Naive thymus-derived CD4-positive, alpha-beta T cell (primary cell): Measurements from ENCODE around the gene MCM5. TPM values are rescaled to one million over a fixed set of nuclear protein-coding genes. Genes with fewer than 3 reads are reported as not detected.

Source experiments
- ATAC-seq: fragments of 150-1000 bp; cut with Tn5 transposase; 2 replicates; pipeline ENCODE4 v1.10.0; 2021; ENCODE audit warnings: mild to moderate bottlenecking, moderate library complexity
- CTCF ChIA-PET: fragments of 350-600 bp; sonication (Branson Sonifier 250); formaldehyde crosslinking; loops from one replicate; lab custom pipeline; 2021; ENCODE audit warnings: antibody characterized with exemption; lab: Charles Lee
- POLR2A ChIA-PET: fragments of 350-600 bp; sonication (Branson Sonifier 250); formaldehyde crosslinking; loops from one replicate; lab custom pipeline; 2021; ENCODE audit warnings: antibody characterized with exemption, inconsistent platforms; lab: Charles Lee
- DNase-seq, 9 donors: peaks; one replicate each; pipeline versions ENCODE4 v3.0.0 to v3.0.0-alpha.2; 2020 to 2022; ENCODE audit warnings: mixed read lengths in 1 of 9
- H3K27ac ChIP-seq: one replicate; pipeline ENCODE4 v1.7.0; 2013; ENCODE audit warnings: mild to moderate bottlenecking, low read depth, low read length, moderate library complexity
- H3K27me3 ChIP-seq, 2 donors: one replicate each; pipeline ENCODE4 v1.7.0; 2013; ENCODE audit warnings: low read length in 2 of 2, mild to moderate bottlenecking in 2 of 2, moderate library complexity in 2 of 2; ENCODE audit not compliant: control insufficient read depth in 2 of 2, insufficient read depth in 2 of 2
- H3K36me3 ChIP-seq, 3 experiments: 1 replicate in 2 of 3; 2 replicates in 1 of 3; pipeline ENCODE4 v1.7.0; 2013; ENCODE audit warnings: low read length in 3 of 3, mild to moderate bottlenecking in 3 of 3, moderate library complexity in 1 of 3; ENCODE audit not compliant: insufficient read depth in 3 of 3, control insufficient read depth in 2 of 3
- H3K4me1 ChIP-seq, 2 donors: one replicate each; pipeline ENCODE4 v1.7.0; 2013; ENCODE audit warnings: low read length in 2 of 2, mild to moderate bottlenecking in 2 of 2, moderate library complexity in 1 of 2; ENCODE audit not compliant: control insufficient read depth in 2 of 2, insufficient read depth in 2 of 2
- H3K4me3 ChIP-seq: 2 replicates; pipeline ENCODE4 v1.7.0; 2013; ENCODE audit warnings: mild to moderate bottlenecking, low read length
- H3K9me3 ChIP-seq, 3 experiments: 1 replicate in 2 of 3; 2 replicates in 1 of 3; pipeline ENCODE4 v1.7.0; 2013; ENCODE audit warnings: low read length in 3 of 3; ENCODE audit not compliant: control insufficient read depth in 2 of 3
- H3K27ac Mint-ChIP-seq, 9 donors: one replicate each; pipeline ENCODE4 v1.8.0; 2020 to 2022; ENCODE audit warnings: mixed read lengths in 9 of 9, mild to moderate bottlenecking in 8 of 9, moderate library complexity in 5 of 9, inconsistent platforms in 2 of 9
- H3K27me3 Mint-ChIP-seq, 5 donors: one replicate each; pipeline ENCODE4 v1.8.0; 2021 to 2022; ENCODE audit warnings: mixed read lengths in 5 of 5, mild to moderate bottlenecking in 1 of 5
- H3K36me3 Mint-ChIP-seq, 5 donors: one replicate each; pipeline ENCODE4 v1.8.0; 2020 to 2022; ENCODE audit warnings: mixed read lengths in 5 of 5, mild to moderate bottlenecking in 3 of 5, inconsistent platforms in 1 of 5
- H3K4me1 Mint-ChIP-seq, 7 donors: one replicate each; pipeline ENCODE4 v1.8.0; 2020 to 2022; ENCODE audit warnings: mixed read lengths in 7 of 7, mild to moderate bottlenecking in 3 of 7, inconsistent platforms in 1 of 7
- H3K4me3 Mint-ChIP-seq, 10 donors: one replicate each; pipeline ENCODE4 v1.8.0; 2020 to 2022; ENCODE audit warnings: mild to moderate bottlenecking in 10 of 10, mixed read lengths in 10 of 10, moderate library complexity in 6 of 10, inconsistent platforms in 2 of 10
- H3K9me3 Mint-ChIP-seq, 11 donors: one replicate each; pipeline ENCODE4 v1.8.0; 2020 to 2022; ENCODE audit warnings: mixed read lengths in 11 of 11, mild to moderate bottlenecking in 4 of 11, inconsistent platforms in 1 of 11, moderate library complexity in 1 of 11
- intact Hi-C, 2 donors: fragments of 100-400 bp; cut with micrococcal nuclease; formaldehyde crosslinking; loops; one replicate each; pipeline ENCODE4 v1.15.1; 2023
- polyA plus RNA-seq, 2 donors: library from polyadenylated mRNA; unstranded; fragments of 300-500 nt; fragmentation: Illumina TruSeq; gene quantifications; one replicate each; pipeline ENCODE4 v1.2.3, GENCODE V29; 2021
- total RNA-seq, 6 experiments: library from RNA in 5 of 6; stranded (reverse) in 5 of 6; gene quantifications; 1 replicate in 5 of 6; 2 replicates in 1 of 6; pipeline ENCODE4 v1.2.3 and lab custom pipeline; 2021 to 2026

The MCM5 gene
- total and polyA plus RNA-seq, 7 experiments from 2014 or later, result 19.7 to 208 (median 37.3) TPM

DNA sequence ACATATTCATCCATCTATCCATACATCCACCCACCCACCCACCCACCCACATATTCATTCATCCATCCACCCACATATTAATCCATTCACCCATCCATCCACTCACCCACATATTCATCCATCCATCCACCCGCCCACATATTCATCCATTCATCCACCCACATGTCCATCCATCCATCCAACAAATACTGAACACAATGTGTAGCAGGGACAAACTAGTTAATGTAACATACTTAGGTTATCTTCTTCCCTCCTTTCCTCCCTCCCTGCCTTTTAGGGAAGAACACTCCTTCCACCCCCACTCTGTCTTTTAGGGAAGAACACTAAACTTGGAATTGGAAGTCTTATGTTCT, 39.4 kb downstream of the MCM5 start:
- ATAC-seq (no peak), DNase-seq (no peak)
- no peaks in the 10 kb centered on the region for H3K36me3 ChIP-seq
- no peak overlapping the region for H3K27ac ChIP-seq
- Mint-ChIP-seq H3K36me3 (peaks cover 0 to 22% (median 17%) of the 10 kb centered on the region in 5 donors), H3K4me1 (peaks cover 0 to 7% (median 0%) of the 10 kb centered on the region in 7 donors), H3K27me3 (no peaks in the 10 kb centered on the region), H3K9me3 (peaks cover 0 to 10% (median 0%) of the 10 kb centered on the region in 11 donors), H3K27ac (no peak overlapping the region), H3K4me3 (no peak overlapping the region)
- POLR2A ChIA-PET, result no interaction called here
- CTCF ChIA-PET, result no interaction called here
- H3K9me3 ChIP-seq, result no peaks in the 10 kb centered on the region
- H3K27me3 ChIP-seq, result no peaks in the 10 kb centered on the region
- H3K4me1 ChIP-seq, result no peaks in the 10 kb centered on the region
- intact Hi-C loops, result no loop called here
- H3K4me3 ChIP-seq, result no peak overlapping the region

DNA sequence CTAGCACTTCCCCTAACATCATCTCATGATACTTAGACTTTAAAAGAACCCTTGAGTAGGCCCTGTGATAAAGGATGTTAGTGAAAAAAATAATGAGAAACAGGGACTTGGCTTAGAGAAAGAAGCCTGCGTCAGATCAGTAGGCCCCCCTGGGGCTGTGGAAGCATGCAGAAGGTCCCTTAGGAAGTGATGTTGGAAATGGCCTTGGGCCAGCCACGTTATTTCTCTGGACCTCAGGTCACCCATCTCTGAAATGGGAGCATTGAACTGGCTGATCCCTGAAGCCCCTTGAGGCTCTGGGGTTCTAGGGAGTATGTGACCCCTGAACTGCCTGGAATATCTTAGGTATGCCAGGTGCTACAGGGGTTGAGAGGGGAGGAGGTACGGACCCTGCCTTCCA, 40.2 kb downstream of the MCM5 start:
- CTCF ChIA-PET, result no interaction called here

DNA sequence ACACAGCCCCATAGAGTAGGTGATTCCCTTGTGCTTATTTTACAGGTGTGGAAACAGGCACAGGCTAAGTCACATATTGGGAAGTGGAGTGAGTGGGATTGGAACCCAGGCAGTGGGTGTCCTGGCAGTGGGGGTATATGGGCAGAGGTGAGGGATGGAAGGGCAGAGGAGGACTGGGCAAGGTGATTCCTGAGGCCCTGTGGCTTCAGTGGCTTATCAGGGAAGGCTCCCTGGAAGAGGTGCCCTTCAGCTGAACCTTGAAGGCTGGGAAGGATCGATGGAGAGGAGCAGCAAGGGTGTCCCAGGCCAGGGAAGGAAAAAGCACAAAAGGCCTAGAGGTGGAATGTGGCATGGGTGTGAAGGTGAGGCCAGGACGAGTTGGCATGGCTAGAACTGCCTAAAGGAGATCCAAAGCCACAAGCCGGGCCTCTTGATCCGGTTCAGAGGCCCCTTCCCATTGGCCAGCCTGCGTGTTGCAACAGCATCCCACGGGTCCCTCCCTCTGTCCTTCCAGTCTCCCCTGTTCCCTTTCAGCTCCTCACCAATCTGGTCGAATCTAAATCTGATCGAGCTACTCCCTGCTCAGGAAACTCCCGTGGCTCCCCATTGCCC, 41.7 kb downstream of the MCM5 start:
- Mint-ChIP-seq H3K4me3 (no peak overlapping the region), H3K27me3 (no peaks in the 10 kb centered on the region), H3K27ac (no peak overlapping the region), H3K9me3 (peaks cover 0 to 10% (median 0%) of the 10 kb centered on the region in 11 donors), H3K4me1 (peaks cover 0 to 7% (median 0%) of the 10 kb centered on the region in 7 donors), H3K36me3 (peaks cover 0 to 22% (median 19%) of the 10 kb centered on the region in 5 donors)
- no peaks in the 10 kb centered on the region for H3K36me3 ChIP-seq
- no peaks in the 10 kb centered on the region for H3K27me3 ChIP-seq
- no peak overlapping the region for H3K27ac ChIP-seq
- CTCF ChIA-PET, result no interaction called here
- DNase-seq (no peak), ATAC-seq (no peak)
- no peaks in the 10 kb centered on the region for H3K4me1 ChIP-seq
- POLR2A ChIA-PET, result no interaction called here
- intact Hi-C loops, result no loop called here
- H3K9me3 ChIP-seq, result no peaks in the 10 kb centered on the region
- H3K4me3 ChIP-seq, result no peak overlapping the region

More for the DNA sequence above, 40.2 kb downstream of the MCM5 start:
- H3K36me3 ChIP-seq, result no peaks in the 10 kb centered on the region
- no peak overlapping the region for H3K4me3 ChIP-seq
- intact Hi-C loops, result no loop called here
- H3K9me3 Mint-ChIP-seq, result peaks cover 0 to 10% (median 0%) of the 10 kb centered on the region in 11 donors
- ATAC-seq (no peak), DNase-seq (no peak)
- no peak overlapping the region for H3K4me3 Mint-ChIP-seq
- no peaks in the 10 kb centered on the region for H3K4me1 ChIP-seq
- no peak overlapping the region for H3K27ac ChIP-seq
- H3K4me1 Mint-ChIP-seq, result peaks cover 0 to 7% (median 0%) of the 10 kb centered on the region in 7 donors
- H3K36me3 Mint-ChIP-seq, result peaks cover 0 to 18% (median 16%) of the 10 kb centered on the region in 5 donors
- POLR2A ChIA-PET, result no interaction called here
- H3K27me3 ChIP-seq, result no peaks in the 10 kb centered on the region
- no peak overlapping the region for H3K27ac Mint-ChIP-seq
- no peaks in the 10 kb centered on the region for H3K27me3 Mint-ChIP-seq
- H3K9me3 ChIP-seq, result no peaks in the 10 kb centered on the region

DNA sequence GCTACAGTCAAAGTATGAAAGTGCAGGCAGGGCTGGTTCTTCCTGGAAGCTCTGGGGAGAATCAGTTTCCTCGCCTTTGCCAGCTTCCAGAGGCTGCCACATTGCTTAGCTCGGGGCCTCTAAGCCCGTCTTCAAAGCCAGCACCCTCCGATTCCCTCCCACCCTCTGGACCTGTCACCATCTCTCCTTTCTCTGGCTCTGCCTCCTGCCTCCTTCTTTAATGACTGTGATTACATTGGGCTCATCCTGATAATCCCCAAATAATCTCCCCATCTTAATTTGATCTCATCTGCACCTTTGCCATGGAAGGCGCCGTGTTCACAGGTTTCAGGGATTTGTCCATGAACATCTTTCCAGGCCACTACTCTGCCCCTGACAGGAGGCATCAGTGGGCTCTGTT, 42.5 kb downstream of the MCM5 start:
- ChIA-PET POLR2A (no interaction called here), CTCF (no interaction called here)
- ATAC-seq, result no peak
- H3K4me1 Mint-ChIP-seq, result peaks cover 0 to 7% (median 0%) of the 10 kb centered on the region in 7 donors
- Histone ChIP-seq H3K4me3 (no peak overlapping the region), H3K9me3 (no peaks in the 10 kb centered on the region), H3K36me3 (no peaks in the 10 kb centered on the region), H3K27ac (no peak overlapping the region), H3K27me3 (no peaks in the 10 kb centered on the region), H3K4me1 (no peaks in the 10 kb centered on the region)
- H3K36me3 Mint-ChIP-seq, result peaks cover 0 to 20% (median 18%) of the 10 kb centered on the region in 5 donors
- intact Hi-C loops, result no loop called here
- H3K4me3 Mint-ChIP-seq, result no peak overlapping the region
- no peaks in the 10 kb centered on the region for H3K27me3 Mint-ChIP-seq
- H3K9me3 Mint-ChIP-seq, result peaks cover 0 to 10% (median 0%) of the 10 kb centered on the region in 11 donors
- DNase-seq, result no peak
- H3K27ac Mint-ChIP-seq, result peak overlapping the region in 1 of 9 donors; percentile 54

DNA sequence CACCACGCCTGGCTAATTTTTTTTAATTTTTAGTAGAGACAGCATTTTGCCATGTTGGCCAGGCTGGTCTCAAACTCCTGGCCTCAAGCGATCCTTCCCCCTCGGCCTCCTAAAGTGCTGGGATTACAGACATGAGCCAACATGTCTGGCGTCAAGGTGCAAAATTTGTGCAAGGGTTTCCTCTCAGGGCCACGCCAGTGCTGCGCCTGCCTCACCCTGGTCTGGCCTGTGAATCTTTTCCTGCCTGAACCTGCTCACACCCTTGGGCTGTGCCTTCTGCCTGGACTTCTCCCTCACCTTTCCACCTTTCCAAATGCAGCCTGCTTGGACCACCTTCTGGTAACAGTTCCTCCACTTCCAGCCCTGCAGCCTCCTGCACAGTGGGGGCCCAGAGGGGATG, 43.4 kb downstream of the MCM5 start:
- Histone ChIP-seq H3K4me3 (no peak overlapping the region), H3K36me3 (peaks cover 0 to 4% (median 0%) of the 10 kb centered on the region in 3 experiments), H3K27me3 (no peaks in the 10 kb centered on the region), H3K4me1 (no peaks in the 10 kb centered on the region), H3K9me3 (no peaks in the 10 kb centered on the region), H3K27ac (no peak overlapping the region)
- CTCF ChIA-PET, result no interaction called here
- Mint-ChIP-seq H3K9me3 (peaks cover 0 to 8% (median 0%) of the 10 kb centered on the region in 11 donors), H3K4me1 (peaks cover 0 to 12% (median 0%) of the 10 kb centered on the region in 7 donors), H3K27me3 (no peaks in the 10 kb centered on the region), H3K36me3 (peaks cover 0 to 22% (median 15%) of the 10 kb centered on the region in 5 donors), H3K27ac (peak overlapping the region in 1 of 9 donors; percentile 19), H3K4me3 (no peak overlapping the region)
- ATAC-seq, result no peak
- intact Hi-C loops, result no loop called here
- POLR2A ChIA-PET, result no interaction called here
- DNase-seq, result no peak

DNA sequence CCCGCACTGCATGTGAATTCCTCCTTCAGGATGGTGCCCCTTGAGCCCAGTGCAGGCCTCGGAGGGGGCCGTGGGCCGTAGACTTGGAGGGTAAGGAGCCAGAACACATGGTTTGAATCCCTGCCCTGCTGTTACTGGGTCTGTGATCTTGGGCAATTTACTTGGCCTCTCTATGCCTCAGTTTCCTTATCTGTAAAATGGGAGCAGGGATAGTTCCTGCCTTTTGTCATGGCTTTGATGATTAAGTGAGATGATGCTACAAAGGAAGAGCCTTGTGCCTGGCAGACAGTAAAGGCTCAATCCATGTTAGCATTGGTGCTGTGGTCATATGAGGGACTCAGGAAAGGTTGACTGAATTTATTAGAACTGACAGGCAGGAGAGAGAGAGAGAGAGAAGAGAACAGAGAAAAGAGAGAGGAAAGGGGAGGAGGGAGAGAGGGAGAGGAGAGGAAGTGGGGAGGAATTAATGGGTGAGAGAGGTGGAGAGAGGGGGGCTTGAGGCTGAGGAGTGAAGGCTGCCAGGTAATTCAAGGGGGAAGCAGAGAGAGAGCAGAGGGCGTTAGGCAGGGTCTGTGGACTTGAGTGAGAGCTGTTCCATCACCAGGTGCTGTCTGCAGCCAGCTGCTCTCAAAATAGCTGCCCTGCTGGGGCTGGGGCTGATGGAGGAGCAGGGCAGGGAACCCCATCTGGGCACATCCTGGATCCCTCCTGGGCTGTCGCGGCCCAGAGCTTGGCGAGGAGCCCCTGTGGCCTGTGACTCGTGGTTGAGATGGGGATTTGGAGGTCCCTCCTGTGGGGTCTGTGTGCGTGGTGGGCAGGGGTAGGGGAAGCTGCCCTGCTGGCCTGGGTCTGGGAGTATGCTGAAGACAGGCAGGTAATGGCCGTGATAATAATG, 44.1 kb downstream of the MCM5 start:
- Histone ChIP-seq H3K27ac (no peak overlapping the region), H3K4me1 (no peaks in the 10 kb centered on the region), H3K27me3 (no peaks in the 10 kb centered on the region), H3K36me3 (peaks cover 0 to 8% (median 0%) of the 10 kb centered on the region in 3 experiments), H3K4me3 (no peak overlapping the region), H3K9me3 (no peaks in the 10 kb centered on the region)
- Mint-ChIP-seq H3K4me3 (no peak overlapping the region), H3K9me3 (peaks cover 0 to 1% (median 0%) of the 10 kb centered on the region in 11 donors), H3K4me1 (peaks cover 0 to 14% (median 0%) of the 10 kb centered on the region in 7 donors), H3K36me3 (peaks cover 0 to 16% (median 8%) of the 10 kb centered on the region in 5 donors), H3K27me3 (no peaks in the 10 kb centered on the region), H3K27ac (peak overlapping the region in 1 of 9 donors; percentile 0)
- intact Hi-C loops, result no loop called here
- ChIA-PET CTCF (no interaction called here), POLR2A (no interaction called here)
- DNase-seq (no peak), ATAC-seq (no peak)
